ENCODE measurements around the gene ZNHIT3. TPM values are rescaled to one million over a fixed set of nuclear protein-coding genes. Genes with fewer than 3 reads are reported as not detected.

ZNHIT3 gene
- total and polyA plus RNA-seq, 2 of the 13 experiments (the other 11 are each of a cell fraction or from before 2014, with no cell fraction given) = 66.6 to 77.4 TPM

- TF ChIP-seq, protein P1, sequence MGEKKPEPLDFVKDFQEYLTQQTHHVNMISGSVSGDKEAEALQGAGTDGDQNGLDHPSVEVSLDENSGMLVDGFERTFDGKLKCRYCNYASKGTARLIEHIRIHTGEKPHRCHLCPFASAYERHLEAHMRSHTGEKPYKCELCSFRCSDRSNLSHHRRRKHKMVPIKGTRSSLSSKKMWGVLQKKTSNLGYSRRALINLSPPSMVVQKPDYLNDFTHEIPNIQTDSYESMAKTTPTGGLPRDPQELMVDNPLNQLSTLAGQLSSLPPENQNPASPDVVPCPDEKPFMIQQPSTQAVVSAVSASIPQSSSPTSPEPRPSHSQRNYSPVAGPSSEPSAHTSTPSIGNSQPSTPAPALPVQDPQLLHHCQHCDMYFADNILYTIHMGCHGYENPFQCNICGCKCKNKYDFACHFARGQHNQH (CRISPR knock-in tag; IDR thresholded peaks at IDR 0.05) = peak; percentile 36; the same call in 1 of the 2 replicates
- peak; percentile 74; the same call in 1 of the 2 replicates for TF ChIP-seq RNF219 (CRISPR knock-in tag; IDR thresholded peaks at IDR 0.05)
- TF ChIP-seq FUBP1 (CRISPR knock-in tag; IDR thresholded peaks at IDR 0.05; ENCODE audit: borderline replicate concordance) = no peak
- TF ChIP-seq NCOA1 (CRISPR knock-in tag; IDR thresholded peaks at IDR 0.05) = 0 out of 2 replicates have a peak, but pooled peaks have one; percentile 76
- peak; percentile 48 for TF ChIP-seq BORCS8-MEF2B (CRISPR knock-in tag; IDR thresholded peaks at IDR 0.05)
- TF ChIP-seq ZZZ3 (CRISPR knock-in tag; IDR thresholded peaks at IDR 0.05; ENCODE audit: borderline replicate concordance) = peak; percentile 83; the same call in 1 of the 2 replicates
- TF ChIP-seq ZNF619 (CRISPR knock-in tag; IDR thresholded peaks at IDR 0.05) = peak; percentile 76; the same call in 1 of the 2 replicates
- no peak; the same call in 1 of the 2 replicates for TF ChIP-seq TSC22D2 (CRISPR knock-in tag; IDR thresholded peaks at IDR 0.05; ENCODE audit: borderline replicate concordance)
- TF ChIP-seq ZNF598 (CRISPR knock-in tag; IDR thresholded peaks at IDR 0.05; ENCODE audit: borderline replicate concordance) = peak; percentile 85; the same call in 1 of the 2 replicates
- peak; percentile 59; the same call in 1 of the 2 replicates for TF ChIP-seq SALL1 (CRISPR knock-in tag; IDR thresholded peaks at IDR 0.05)
- TF ChIP-seq ZNF256 (CRISPR knock-in tag; conservative IDR thresholded peaks at IDR 0.05) = peak; percentile 94; the same call in 1 of the 2 replicates
- 0 out of 2 replicates have a peak, but pooled peaks have one; percentile 50 for TF ChIP-seq ZNF354B (CRISPR knock-in tag; IDR thresholded peaks at IDR 0.05)
- no peak for TF ChIP-seq HDAC6 (IDR thresholded peaks at IDR 0.05; ENCODE audit: low read depth, low read length)
- 0 out of 2 replicates have a peak, but pooled peaks have one; percentile 46 for TF ChIP-seq GTF2F1 (IDR thresholded peaks at IDR 0.05; ENCODE audit: low read length)
- 0 out of 2 replicates have a peak, but pooled peaks have one; percentile 61 for TF ChIP-seq MZF1 (CRISPR knock-in tag; IDR thresholded peaks at IDR 0.05; ENCODE audit: borderline replicate concordance)
- peak; percentile 47 for TF ChIP-seq MED1 (CRISPR knock-in tag; IDR thresholded peaks at IDR 0.05)
- TF ChIP-seq ZNF549 (CRISPR knock-in tag; IDR thresholded peaks at IDR 0.05) = no peak; the same call in 1 of the 2 replicates
- TF ChIP-seq ZSCAN30 (CRISPR knock-in tag; IDR thresholded peaks at IDR 0.05) = 0 out of 2 replicates have a peak, but pooled peaks have one; percentile 24
- no peak for TF ChIP-seq ZNF841 (CRISPR knock-in tag; IDR thresholded peaks at IDR 0.05; ENCODE audit: borderline replicate concordance)
- peak; percentile 50 for TF ChIP-seq HDAC2 (CRISPR knock-in tag; IDR thresholded peaks at IDR 0.05)
- 0 out of 2 replicates have a peak, but pooled peaks have one; percentile 15 for TF ChIP-seq SIX4 (CRISPR knock-in tag; IDR thresholded peaks at IDR 0.05)
- 0 out of 2 replicates have a peak, but pooled peaks have one; percentile 7 for TF ChIP-seq ZNF335 (CRISPR knock-in tag; IDR thresholded peaks at IDR 0.05)
- TF ChIP-seq TCF7 (IDR thresholded peaks at IDR 0.05; ENCODE audit: low read depth) = no peak
These were observed 48.6 kb downstream of the ZNHIT3 start, which contains the start of the genes MYO19 and PIGW (continued) for GRCh38 chr17:36534840-36535668.
